HG02642 (cell line): Measurements from ENCODE around the gene PTK6.
"Not testable (repeated sequence)": the region's sequence is repeated elsewhere in the genome, so short reads cannot be mapped to it uniquely, and the experiment has no call there.

ENCODE experiments used
- ATAC-seq: cut with Tn5 transposase; IDR thresholded peaks from one replicate; pipeline ENCODE4 v1.9.1; 2021; ENCODE audit warnings: mild to moderate bottlenecking; ENCODE audit not compliant: unreplicated experiment, poor library complexity

Gene PTK6

GRCh38 chr20:63517376-63518309 is 19.5 kb downstream of the PTK6 start:
- ATAC-seq, result no peak

DNA sequence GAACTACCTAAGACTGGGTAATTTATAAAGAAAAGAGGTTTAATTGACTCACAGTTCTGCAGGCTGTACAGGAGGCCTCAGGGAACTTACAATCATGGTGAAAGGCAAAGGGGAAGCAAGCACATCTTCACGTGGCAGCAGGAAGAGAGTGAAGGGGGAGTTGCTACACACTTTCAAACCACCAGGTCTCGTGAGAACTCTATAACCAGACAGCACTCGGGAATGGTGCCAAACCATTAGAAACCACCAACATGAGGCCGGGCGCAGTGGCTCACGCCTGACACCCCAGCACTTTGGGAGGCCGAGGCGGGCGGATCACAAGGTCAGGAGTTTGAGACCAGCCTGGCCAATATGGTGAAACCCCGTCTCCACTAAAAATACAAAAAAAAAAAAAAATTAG is 22.7 kb downstream of the PTK6 start:
- ATAC-seq, result not testable (repeated sequence)

GRCh38 chr20:63513207-63513606 is 24.0 kb downstream of the PTK6 start:
- ATAC-seq, result no peak

- no peak for ATAC-seq
Observed at GRCh38 chr20:63509088-63509564, 28.1 kb downstream of the PTK6 start.

DNA sequence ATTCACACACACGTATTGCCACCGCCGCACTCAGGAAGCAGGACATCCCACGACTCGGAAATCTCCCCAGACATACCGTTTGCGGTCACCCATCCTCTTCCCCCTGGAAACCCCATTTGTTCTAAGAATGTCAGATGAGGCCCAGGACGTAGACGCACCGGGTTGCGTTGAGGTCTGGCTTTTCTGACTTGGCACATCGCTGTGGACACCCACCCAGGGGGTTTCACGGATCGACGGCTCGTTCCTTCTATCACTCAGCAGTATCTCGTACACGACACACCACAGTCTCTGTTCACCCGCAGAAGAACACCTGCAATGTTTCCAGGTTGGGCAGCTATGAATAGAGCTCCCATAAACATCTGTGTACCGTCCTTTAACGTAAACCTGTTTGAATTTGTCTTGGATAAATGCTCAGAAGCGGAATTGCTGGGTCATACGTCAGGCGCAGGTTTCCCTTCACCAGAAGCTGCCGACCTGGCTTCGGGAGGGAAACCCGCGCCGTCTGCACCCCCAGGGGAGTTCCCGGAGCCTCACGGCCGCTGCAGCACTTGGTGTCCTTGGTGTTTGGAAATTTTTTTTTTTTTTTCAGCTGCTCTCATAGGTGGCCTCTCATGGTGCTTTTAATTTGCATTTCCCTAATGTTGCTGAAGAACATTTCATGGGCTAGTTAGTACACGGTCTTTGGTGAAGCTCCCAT is 29.0 kb downstream of the PTK6 start:
- ATAC-seq, result no peak

DNA sequence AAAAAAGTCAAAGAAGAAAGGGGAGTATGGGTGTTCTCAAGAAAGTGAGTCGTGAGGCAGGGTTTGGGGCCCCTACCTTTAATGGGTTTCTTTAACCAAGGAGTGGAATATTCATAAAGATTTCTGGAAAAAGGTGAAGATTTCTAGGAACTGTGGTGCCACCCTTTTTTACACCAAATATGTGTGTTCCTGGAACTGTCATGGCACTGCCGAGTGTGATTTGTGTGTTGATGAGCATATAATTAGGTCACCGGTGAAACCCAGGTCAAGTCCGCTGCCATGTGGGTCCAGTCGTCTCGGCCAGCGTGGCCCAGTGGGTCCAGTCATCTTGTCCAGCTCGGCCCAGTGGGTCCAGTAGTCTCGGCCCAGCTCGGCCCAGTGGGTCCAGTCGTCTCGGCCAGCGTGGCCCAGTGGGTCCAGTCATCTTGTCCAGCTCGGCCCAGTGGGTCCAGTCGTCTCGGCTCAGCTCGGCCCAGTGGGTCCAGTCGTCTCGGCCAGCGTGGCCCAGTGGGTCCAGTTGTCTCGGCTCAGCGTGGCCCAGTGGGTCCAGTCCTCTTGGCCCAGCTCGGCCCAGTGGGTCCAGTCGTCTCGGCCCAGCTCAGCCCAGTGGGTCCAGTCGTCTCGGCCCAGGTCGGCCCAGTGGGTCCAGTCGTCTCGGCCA is 30.0 kb downstream of the PTK6 start:
- ATAC-seq, result no peak

DNA sequence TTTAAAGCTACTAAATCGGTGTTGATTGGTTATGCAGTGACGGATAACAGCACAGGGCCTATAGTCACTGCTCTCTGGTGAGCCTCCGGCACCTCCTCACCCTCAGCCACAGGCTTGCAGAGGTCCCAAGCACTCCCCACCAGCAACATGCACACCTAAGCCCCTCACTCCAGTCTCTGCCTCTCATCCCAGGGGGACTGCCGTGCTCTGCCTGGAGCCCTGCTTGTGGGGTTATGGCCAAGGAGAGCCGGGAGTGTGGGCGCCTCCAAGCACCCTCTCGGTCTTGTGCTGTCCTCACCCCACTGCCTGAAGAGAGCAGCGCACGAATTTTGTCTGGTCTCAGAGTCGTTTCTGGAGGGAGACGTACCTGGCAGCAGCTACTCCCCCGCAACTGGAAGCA is 31.5 kb downstream of the PTK6 start:
- no peak for ATAC-seq

DNA sequence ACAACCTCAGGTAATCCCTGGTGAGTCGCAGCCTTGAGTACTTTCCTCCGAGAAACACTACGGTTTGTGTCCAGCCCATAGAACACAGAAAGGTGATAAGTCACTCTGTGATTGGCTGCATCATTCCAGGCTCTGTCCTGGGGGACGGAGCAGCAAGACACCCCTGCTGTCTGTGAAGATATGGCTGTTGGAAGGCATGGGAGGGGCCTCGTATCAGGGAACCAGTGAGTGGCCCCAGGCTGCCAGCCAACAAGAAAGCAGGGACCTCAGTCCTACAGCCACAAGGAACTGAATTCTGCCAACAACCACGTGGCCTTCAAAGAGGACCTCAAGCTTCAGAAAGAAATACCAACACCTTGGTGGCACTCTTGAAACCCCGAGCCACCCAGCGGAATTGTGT is 31.9 kb downstream of the PTK6 start:
- no peak for ATAC-seq

DNA sequence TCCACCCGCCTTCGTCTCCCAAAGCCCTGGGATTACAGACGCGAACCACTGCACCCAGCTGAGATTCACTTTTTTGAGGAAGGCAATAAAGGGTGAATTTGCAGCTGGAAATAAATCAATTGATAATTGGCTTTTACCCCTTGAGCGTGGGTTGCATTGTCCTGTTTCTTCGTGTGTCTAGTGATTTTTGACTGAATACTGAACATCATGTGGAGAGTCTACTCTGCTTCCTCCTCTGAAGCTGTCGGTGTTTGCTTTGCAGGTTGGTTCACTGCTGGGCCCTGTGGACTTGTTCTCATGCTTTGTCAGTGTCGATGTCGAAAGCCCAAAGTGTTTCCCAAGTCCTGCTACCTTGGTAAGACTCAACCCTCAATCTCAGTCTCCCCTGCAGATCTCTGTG is 32.5 kb downstream of the PTK6 start:
- no peak for ATAC-seq

GRCh38 chr20:63503524-63503923 is 33.7 kb downstream of the PTK6 start:
- ATAC-seq, result no peak

DNA sequence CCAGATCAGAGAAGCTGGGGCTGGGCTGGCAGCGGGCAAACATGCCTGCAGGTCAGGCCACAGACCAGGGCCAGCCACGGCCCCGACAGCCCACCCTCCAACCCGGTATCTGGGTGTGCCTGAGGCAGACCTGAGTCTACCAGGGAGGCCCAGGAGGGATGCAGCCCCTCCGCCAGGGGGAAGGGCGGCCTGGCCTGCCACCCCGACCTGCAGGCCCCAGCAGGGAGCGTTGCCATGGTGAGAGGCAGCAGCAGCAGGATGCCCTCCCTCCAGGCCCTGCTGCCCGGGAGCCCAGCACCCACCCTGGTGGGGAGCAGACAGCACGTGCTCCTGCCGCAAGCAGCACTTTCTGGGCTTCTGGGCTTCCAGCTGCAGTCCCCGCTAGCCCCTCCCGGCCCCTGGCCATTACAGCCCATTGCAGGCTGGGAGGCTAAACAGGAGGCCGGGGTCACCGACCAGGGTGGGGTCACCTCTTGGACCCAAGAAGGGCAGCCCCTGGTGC is 34.5 kb downstream of the PTK6 start:
- no peak for ATAC-seq

DNA sequence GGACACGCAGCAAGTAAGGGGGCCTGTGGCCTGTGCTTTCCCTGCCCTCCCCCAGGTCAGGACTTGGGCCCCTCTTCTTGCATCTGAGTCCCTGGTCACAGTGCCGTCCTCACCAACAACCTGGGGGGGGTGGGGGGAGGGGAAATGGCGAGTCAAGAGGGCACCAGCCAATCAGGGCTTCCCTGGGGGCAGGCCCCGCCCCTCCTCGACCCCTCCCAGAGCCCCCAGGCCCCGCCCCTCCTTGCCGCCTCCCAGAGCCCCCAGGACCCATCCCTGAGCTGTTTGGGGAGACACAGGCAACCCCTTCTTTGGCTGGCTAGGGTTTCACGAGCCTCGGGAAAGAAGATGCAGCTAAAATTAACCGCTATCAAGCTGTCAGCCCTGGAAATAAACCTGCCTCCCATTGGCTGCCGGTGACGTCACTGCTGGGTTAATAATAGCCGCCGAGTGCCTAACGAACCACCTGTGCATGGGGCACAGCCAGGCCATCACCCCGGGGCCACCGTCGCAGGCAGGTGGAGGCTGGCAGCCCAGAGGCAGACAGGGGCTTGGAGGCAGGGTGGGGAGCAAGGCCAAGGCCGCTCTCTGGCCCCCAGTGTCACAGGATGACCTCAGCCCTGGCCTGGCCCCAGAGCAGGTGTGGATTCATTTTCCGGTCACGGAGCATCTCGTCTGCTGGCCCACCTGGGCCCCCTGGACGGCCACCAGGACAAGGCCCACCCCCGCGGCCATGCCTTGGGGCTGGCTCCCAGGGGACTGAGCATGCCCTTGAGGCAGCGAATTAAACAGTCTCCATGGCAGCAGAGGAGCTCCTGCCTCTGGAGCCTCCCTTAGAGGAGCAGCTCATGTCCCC is 35.1 kb downstream of the PTK6 start:
- ATAC-seq, result no peak

GRCh38 chr20:63500902-63501817 is 36.0 kb downstream of the PTK6 start:
- no peak for ATAC-seq

GRCh38 chr20:63500151-63500901 is 36.9 kb downstream of the PTK6 start:
- ATAC-seq, result no peak

DNA sequence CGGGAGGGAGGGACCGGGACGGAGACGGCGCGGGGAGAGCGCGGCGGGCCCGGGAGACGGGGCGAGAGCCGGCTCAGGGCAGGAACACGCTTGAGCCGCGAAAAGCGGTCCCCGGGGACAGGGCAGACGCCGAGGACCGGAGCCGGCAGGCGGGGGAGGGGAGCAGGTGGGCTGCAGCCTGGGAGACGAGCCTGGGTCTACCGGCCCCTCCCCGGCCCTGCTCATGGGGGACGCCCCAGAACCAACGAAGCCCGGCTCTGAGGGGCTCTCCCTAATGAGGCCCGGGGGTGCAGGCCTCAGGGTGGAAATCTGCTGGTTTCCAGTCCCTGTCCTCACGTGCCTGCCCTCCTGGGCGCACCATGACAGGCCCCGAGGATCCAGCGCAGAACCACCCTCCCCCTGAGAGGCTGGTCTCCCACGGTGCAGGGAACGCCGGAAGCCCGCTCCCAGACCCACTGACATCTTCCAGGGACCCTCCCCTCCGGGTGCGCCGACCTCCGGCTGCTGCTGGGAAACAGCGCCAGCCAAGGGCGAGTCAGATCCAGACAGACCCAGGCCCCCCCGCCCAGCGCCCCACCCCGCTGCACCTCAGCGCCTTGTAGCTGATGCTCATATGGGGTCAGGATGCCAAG is 37.7 kb downstream of the PTK6 start:
- ATAC-seq, result no peak

DNA sequence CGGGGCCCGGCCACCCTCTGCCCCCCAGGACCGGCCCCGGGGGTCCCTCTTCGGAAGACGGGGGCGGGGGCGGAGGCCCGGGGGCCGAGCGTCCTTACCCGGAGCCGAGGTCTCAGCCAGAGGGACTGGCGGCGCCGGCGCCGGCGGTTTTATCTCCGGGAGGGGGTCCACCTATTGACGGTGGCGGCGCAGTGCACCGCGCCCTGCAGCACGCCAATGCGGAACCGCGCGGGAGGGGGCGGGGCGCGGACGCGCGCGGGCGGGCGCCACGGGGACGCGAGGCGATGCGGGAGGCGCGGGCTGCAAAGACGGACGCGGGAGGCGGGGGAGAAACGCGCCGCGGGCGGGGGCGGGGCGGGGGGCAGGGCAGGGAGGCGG is 38.2 kb downstream of the PTK6 start, which contains the start of gene EEF1A2:
TSS of gene EEF1A2 (minus strand) at position 124 of the 378 bp plus-strand sequence. CDS start 1,320 bp downstream, outside the sequence.
- no peak for ATAC-seq
